Activated CD4-positive, alpha-beta T cell treated with anti-CD3 and anti-CD28 coated beads, Interleukin-2, amount 50 U/mL, for 16 hours (primary cell): ENCODE measurements around the gene PPARG.
"Not testable (repeated sequence)": the region's sequence is repeated elsewhere in the genome, so short reads cannot be mapped to it uniquely, and the experiment has no call there.

Experiments used
- DNase-seq: peaks from one replicate; pipeline ENCODE4 v3.0.0-alpha.2; 2020

Gene PPARG

DNA sequence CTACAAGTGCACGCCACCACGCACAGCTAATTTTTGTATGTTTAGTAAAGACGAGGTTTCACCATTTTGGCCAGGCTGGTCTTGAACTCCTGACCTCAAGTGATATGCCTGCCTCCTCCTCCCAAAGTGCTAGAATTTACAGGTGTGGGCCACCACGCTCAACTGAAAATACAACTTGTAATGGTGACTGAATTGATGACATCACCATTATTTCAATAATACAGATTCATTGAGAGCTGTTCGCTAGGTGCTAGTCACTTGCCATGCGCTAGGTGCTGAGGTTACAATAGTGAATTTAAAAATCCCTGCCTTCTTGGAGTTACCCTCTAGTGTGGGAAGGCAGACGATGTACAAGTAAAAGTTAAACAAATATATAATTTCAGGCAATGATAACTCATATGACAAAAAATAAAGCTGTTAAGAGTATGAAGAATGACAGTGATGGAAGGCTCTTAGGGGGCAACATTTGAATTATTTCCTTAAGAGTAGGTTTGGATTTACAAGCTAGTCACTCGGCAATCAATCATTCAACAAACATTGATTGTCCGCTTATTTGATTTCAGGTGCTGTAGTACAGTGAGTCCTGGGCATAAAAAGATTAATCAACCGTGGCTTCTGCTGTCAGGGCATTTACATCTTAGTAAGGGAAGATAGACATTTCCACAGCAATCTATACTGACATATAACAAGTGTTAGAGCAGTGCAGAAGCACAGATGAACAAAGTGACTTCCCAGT lies 9.1 kb upstream of the PPARG start:
- DNase-seq = no peak

DNA sequence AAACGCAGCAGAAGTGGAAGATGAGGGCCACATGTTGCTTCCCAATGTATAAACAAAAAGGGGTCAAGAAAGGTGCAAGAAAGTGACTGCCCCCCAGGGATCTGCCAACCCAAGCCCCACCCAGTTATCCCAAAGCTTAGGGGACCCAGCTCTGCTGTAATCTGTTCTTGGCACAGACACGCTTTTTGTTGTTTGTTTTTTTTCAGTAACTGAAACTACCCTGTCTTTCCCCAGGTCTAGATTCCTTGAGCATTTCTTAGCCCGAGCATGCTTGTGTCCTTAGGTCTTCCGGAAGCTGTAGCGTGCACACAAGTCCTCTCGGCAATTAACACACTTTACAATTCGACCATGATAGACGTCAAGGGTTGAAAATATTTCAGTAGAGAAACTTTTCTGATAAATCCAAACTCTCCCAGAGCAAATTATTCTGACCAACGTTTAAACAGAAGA lies 8.5 kb upstream of the PPARG start:
- no peak for DNase-seq

DNA sequence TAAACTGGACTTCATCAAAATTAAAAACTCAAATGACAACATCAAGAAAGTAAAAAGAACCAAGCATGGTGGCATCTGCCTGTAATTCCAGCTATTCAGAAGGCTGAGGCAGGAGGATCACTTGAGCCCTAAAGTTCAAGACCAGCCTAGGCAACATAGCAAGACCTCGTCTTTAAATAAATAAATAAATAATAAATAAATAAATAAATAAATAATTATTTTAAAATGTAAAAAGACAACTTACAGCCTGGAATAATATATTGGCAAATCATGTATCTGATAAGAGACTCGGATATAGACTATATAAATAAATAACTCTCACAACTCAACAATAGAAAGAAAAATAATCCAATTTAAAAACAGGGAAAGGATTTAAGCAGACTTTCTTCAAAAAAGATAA lies 4.3 kb upstream of the PPARG start:
- DNase-seq = no peak

DNA sequence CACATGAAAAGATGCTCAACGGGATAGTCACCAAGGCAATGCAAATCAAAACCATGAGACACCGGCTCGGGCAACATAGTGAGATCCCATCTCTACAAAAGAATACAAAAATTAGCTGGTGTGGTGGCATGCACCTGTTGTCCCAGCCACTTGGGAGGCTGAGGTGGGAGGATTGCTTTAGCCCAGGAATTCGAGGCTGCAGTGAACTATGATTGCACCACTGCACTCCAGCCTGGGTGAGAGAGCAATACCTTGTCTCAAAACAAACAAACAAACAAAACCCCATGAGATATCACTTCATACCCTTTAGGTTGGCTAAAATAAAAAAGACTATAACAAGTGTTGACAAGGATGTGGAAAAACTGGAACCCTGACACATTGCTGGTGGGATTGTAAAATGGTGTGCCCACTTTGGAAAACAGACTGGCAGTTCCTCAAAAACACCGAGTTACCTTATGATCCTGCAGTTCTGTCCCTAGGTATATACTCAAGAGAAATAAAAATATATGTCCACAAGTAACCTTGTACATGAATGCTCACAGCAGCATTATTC lies 3.8 kb upstream of the PPARG start:
- DNase-seq = no peak

DNA sequence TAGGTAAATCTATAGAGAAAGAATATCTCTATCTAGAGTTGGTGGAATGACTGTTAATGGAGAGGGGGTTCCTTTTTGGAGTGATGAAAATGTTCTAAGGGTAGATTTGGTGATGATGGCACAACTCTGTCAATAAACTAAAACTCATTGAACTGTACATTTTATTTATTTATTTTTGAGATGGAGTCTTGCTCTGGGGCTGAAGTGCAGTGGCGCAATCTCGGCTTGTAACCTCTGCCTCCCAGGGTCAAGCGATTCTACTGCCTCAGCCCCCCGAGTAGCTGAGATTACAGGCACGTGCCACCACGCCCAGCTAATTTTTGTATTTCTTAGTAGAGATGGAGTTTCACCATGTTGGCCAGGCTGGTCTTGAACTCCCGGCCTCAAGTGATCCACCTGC lies 3.1 kb upstream of the PPARG start:
- not testable (repeated sequence) for DNase-seq

DNA sequence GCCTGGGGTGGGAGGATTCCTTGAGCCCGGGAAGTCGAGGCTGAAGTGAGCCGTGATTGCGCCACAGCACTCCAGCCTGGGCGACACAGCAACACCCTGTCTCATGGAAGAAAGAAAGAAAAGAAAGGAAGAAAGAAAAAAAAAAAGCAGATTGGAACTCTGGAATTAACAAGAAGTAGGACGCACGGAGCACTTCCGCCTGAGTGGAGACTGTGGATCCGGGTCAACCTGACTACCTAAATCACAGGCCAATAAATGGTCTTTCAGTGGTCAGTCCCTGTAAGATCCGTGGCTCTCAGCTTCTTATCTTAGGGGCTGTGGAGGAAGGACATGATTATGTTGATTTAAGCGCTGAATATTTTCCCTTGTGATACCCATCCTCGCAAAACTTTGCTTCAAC lies 2.4 kb upstream of the PPARG start:
- DNase-seq = no peak

DNA sequence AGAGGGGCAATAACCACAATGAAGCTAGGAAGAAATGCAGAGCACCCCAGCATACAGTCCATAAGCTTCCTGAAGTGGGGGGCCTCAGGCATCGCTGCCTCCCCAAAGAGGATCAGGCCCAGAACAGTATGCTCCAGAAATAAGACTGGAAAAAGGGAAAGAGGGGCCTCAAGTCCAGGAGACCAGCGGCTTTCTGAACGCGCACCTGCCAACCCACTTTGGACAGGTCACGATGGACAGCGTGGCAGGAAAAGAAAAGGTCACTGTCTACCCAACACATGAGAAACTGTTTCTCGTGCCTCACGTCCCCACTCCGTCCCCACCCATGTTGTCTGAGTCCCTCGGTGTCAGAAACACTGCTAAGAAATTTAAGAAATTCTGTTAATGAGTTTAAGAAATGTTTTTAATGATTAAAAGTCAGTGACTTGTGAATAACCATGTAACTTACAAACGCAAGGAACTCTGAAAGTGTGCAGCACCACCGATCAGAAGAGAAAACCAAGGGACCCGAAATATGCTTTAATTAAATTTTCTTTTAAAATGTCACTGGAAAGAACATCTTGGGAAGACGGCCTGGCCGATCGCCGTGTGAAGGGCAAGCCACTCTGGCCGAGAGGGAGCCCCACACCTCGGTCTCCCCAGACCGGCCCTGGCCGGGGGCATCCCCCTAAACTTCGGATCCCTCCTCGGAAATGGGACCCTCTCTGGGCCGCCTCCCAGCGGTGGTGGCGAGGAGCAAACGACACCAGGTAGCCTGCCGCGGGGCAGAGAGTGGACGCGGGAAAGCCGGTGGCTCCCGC lies 1.7 kb upstream of the PPARG start:
- DNase-seq = no peak

DNA sequence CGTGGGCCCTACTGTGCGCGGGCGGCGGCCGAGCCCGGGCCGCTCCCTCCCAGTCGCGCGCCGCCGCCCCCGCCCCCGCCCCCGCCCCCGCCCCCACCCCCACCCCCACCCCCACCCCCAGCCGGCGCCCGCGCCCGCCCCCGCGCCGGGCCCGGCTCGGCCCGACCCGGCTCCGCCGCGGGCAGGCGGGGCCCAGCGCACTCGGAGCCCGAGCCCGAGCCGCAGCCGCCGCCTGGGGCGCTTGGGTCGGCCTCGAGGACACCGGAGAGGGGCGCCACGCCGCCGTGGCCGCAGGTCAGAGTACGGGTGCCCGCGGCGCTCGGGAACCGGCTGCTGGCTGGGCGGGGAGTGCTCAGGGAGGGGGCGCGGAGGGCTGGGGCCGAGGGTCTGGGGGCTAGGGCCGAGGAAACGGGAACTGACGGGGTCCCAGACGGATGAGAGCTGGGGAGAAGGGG lies 1.1 kb upstream of the PPARG start:
- no peak for DNase-seq

DNA sequence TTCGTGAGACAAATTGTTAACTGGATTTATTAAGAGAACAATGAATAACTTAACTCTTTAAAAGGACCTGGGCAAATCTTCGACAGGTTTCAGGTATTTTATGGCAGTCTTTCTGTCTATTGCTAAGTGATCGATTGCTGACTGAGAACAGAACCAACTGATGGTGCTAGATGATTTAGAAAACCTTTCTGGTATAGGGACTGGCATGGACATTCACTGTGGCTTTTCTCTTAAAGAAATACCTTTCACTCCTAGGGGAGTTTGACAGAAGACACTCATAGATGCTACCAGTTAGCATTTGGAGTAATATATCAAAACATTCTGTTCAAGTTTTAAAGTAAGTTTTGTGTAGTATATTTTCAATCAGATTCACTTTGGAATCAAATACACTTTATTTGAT lies 654 bp downstream of the PPARG start:
- DNase-seq = no peak

DNA sequence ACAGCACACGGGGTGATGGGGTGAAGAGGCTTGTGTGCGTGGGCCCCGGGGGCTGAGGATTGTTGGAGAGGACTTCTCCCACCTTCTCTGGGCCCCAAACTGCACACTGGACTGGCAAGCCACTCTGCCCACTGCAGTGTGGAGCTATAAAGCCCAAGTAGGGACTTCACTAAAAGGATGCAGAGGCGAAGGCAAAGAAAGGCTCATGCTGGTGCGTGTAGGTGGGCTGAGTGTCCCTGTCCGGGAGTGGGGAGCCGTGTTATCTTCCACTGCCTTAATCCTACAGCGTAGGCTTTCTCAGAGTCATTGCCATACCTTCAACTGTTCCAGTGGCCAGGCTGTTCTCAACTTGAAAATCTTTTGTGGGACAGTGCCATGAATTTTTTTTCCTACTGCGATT lies 3.9 kb downstream of the PPARG start:
- DNase-seq = no peak

DNA sequence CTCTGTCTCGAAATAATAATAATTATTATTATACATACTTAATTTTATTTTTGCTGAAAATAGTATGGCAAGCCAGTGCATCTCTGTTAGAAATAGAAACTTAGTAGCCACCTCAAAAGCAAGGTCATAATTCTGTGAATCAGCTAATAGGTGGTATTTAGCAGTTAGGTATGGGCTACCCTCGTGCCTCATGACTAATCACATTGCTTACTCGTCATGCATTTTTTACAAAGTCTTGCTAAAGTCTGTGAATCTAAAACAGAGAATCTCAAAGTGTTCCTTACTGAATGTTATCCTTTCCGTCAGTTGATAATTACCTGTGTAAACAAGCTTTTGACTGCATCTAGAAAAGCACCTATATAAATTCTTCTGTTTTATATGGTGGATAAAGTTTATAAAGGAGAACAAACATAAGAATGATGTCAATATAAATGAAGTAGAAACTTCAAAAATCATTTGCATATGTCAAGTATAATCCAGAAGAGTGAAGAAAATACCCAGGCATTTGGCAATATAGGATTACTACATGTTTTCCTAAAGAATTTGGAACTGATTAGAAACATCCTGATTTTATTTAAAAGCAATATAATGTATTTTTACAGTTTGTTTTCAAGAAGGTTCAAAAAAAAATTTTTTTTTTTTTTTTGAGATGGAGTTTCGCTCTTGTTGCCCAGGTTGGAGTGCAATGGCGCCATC lies 6.2 kb downstream of the PPARG start:
- DNase-seq = no peak

DNA sequence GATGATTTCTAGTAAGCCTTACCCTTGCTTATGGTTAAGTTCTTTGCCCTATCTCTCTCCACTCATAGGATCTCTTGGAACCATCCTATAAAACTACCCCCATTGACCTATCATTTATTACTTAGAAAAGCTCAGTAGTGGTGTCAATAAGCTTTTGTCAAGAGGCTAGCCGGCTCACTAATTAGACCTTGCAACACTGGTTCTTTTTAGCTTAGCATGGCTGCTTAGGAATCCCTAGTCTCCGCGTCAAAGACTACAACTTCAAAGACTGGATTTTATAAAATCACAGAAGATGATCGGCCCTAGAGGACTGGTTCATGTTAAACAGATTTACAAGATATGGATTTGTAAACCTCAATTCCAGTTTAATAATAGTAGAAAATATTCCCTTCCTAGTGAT lies 7.6 kb downstream of the PPARG start:
- DNase-seq = no peak

DNA sequence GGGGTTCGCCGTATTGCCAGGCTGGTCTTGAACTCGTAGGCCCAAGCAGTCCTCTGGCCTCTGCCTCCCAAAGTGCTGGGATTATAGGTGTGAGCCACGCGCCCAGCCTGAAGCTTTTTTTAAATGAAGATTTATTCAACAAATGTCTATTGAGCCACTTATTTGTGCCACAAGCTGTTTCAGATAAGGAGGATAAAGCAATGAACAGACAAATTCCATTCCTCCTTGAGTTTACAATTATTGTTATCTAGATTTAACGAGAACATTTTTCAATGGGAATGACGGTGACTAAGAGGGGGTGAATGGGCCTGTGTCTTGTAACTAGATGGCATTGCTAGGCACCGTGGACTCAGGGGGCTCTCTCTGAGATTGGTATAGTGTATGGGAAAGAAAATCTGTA lies 10.2 kb downstream of the PPARG start:
- DNase-seq = no peak

DNA sequence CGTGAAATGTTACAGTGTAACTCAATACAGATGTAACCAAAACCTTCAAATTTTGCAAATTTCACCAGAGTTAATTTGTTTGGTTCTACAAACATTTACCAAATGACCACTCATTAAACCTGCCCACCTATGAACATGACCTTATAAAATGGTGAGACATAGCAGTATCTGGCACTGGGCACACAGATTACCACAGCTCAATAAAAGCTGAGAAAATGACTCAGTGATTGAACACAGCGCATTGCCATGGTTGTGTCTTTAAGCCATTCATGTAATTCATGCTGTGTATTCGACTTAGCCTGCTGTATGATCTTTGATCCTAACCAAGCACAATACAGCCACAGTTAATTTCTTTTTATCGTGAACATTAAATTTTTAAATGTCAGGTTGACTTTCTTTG lies 11.3 kb downstream of the PPARG start:
- DNase-seq = no peak

DNA sequence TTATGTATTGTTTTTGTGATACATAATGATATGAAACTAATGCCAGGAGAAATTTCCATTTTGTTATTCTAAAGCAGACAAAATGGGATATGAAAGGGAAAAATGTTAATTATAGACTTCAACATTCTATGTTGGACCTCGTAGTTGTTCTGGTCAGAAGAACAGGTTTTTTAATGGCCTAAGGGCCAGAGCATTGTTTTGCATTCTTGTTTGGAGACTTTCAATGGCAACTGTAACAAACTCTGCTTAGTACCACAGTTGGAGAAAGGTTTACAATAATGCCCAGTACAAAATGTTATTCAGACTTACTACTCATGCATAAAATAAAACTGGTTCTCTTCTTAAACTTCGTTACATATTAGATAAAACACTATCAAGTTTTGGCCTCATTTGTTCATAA lies 12.2 kb downstream of the PPARG start:
- DNase-seq = no peak

DNA sequence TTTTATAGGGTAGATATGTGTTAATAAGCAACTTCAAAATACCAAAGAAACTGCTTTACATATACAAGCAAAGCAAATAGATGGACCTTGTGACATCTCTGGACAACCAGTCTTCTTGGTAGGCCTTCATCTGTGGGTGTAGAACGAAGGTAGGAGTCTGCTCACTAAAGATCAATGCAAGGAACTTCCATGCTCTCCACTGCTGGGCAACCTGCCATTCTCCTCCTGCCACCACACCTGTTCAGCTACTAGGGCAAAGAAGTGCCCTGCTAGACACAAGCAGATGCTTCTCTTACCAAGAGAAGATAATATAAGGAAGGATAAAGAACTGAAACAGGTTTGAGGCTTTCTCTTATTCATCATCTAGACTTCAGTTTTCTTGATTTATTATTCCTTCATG lies 12.6 kb downstream of the PPARG start:
- DNase-seq = no peak

DNA sequence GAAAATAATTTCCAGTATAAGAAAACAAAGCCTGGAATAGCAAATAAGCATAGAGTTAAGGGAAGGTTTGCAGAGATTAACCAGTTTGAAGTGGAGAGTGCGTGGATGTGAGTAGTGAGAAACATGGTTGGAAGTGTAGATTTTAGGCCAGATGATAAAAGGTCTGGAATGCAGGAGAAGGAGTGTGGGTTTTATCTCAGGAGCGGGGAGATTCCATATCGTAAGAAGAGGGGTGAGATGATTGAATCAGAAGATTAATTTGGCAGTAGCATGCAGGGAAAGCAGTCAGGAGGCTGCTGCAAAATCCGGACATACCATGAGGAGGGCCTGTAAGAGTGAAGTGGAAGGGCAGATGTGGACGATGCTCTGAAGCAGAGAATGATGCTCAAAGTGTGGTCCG lies 13.7 kb downstream of the PPARG start:
- no peak for DNase-seq

DNA sequence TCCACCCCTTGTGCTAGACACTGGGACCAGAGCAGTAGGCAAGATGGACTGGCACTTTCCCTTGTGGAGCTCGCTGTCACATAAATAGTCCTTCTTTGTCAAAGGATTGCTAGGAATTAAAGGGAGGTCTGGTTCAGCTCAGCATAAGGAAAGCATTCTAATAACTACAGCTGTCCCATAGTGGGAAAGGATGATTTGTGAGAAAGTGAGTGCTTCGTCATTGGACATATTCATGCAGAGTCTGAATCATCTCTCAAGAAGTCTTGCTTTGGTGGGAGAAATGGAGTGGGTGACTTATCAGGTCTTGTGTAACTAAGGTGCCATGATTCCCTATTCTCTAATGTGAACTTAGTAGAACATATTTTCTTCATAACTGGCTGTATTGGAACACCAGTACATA lies 14.7 kb downstream of the PPARG start:
- DNase-seq = no peak

DNA sequence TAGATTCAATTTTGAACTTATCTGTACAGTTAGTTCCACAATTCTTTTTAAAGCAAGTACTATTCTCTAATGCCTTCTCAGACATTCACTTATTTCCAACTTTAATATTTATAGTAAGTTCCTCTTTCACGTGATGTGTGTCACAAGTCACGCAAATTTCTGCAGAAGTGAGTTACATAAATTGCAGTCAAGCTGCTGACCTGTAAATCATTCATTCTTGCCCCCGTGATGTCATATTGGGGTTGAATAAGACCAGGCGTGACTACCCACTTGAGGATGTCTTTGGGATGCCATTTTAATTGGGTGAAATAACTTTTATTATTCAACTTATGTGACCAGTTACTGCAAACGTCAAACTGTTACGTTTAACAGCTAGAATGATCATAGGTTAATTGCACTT lies 15.1 kb downstream of the PPARG start:
- no peak for DNase-seq

DNA sequence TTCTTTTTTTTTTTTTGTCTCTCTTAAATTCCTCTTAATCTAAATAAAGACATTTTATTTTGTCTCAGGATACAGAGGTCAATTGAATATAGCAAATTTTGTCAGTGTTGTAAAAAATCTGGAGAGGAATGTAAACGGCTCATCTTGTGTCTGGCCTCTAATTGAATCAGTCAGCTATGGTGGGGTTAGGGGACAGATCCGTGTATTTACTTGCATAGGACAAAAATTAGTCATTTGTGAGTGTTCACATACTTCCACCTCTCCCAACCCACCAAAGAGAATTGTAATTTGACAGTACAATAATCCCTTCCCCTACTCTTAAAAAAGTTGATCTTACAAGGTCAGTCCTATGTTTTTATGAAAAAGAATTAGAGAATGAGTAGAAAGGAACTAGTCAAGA lies 18.3 kb downstream of the PPARG start:
- no peak for DNase-seq

DNA sequence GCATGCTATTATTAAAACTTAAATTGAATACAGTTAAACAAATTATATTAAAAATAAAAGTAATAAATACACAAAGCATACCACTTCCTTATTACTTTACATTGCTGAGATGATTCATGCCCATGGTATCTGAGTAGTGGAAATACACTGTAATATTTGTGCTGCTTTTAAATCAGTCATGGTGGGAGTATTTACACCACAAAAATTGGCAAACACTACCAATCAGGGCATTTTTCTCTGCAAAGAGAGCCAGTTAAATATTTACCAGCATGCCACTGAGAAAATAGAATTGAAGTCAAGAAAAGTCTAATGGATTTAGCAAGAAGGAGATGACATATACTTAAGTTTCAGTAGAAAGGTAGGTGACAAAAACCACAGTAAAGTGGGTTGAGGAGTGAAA lies 19.6 kb downstream of the PPARG start:
- DNase-seq = no peak

DNA sequence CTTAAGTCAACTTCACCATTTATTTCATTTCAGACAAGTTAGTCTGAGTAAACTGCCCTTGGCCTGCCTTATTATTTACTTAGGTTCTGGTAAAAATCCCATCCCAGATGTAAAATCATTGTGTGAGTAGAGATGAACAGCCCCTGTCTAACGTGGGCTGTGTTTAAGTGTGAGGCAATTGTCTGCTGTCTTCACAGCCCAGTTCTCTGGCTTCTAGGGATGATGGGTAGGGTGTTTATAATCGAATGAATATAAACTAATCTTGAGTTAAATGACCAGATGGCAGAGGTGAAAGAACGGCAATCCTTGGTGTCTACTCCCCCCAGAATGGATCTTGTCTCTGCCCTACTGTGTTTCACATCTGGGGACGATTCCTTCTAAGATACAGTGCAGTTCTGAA lies 20.8 kb downstream of the PPARG start:
- DNase-seq = no peak

DNA sequence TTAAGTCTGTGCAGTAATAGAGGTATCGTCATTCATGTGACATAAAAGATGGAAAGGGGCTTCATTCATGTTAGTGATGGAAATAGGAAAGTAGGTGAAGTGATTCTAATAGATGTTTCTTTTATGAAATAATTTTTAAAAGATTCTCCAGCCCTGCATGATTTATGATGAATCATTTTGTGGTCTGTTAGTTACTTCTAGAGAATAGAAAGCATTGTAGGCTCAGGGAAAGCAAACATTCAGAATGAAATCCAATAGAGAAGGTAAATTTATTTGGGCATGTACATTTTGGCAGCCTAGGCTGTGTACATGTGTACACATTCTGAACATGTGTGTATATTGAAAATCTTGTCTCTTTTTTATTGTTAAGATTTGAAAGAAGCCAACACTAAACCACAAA lies 23.1 kb downstream of the PPARG start:
- DNase-seq = no peak

DNA sequence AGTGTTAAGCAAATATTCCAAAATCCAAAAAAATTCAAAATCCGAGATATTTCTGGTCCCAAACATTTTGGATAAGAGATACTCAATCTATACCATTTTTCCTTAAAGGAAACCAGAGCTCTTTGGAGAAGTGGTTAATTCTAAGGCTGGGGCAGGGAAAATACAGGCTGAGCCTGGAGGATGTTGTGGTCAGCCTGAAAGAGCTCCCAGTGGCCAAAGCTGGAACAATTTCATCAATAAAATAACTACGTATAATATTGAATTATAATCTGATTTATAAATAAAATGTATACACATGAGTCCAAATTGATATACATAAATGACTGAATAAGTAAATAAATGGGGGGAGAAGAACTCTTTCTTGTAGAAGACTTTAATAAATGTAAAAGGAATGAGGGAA lies 24.6 kb downstream of the PPARG start:
- DNase-seq = no peak
